CD4-positive, alpha-beta T cell treated with Interleukin-15 for 4 hours (primary cell): Measurements from ENCODE around the gene ZC3H14.
A peak's percentile ranks its signal among the peaks of the same experiment; 100 is the strongest.

Experiments
- DNase-seq: peaks from one replicate; pipeline ENCODE4 v3.0.0-alpha.2; 2020; ENCODE audit warnings: low spot score

The ZC3H14 gene

GRCh38 chr14:88604212-88604611, 41.4 kb downstream of the ZC3H14 start:
- DNase-seq: no peak

GRCh38 chr14:88605594-88605993, 42.8 kb downstream of the ZC3H14 start:
- no peak for DNase-seq

GRCh38 chr14:88607829-88608228, 45.0 kb downstream of the ZC3H14 start:
- DNase-seq: no peak

GRCh38 chr14:88611878-88612277, 49.0 kb downstream of the ZC3H14 start:
- DNase-seq: no peak

GRCh38 chr14:88612981-88613380, 50.1 kb downstream of the ZC3H14 start:
- no peak for DNase-seq

- DNase-seq: no peak
Observed at GRCh38 chr14:88613552-88614010, 50.7 kb downstream of the ZC3H14 start.

GRCh38 chr14:88614218-88614907, 51.5 kb downstream of the ZC3H14 start:
- DNase-seq: no peak

- no peak for DNase-seq
Observed at GRCh38 chr14:88616697-88617096, 53.9 kb downstream of the ZC3H14 start.

- DNase-seq: no peak
Observed at GRCh38 chr14:88617479-88617878, 54.6 kb downstream of the ZC3H14 start.

- DNase-seq: no peak
Observed at GRCh38 chr14:88618476-88618875, 55.6 kb downstream of the ZC3H14 start.

GRCh38 chr14:88621100-88621499, 58.3 kb downstream of the ZC3H14 start:
- no peak for DNase-seq

- no peak for DNase-seq
Observed at GRCh38 chr14:88625671-88626070, 62.8 kb downstream of the ZC3H14 start.

- DNase-seq: no peak
Observed at GRCh38 chr14:88628033-88628432, 65.2 kb downstream of the ZC3H14 start.

- no peak for DNase-seq
Observed at GRCh38 chr14:88628462-88628861, 65.6 kb downstream of the ZC3H14 start.

GRCh38 chr14:88630565-88630964, 67.7 kb downstream of the ZC3H14 start:
- no peak for DNase-seq

GRCh38 chr14:88631091-88631490, 68.3 kb downstream of the ZC3H14 start:
- DNase-seq: no peak

GRCh38 chr14:88632512-88632911, 69.7 kb downstream of the ZC3H14 start:
- no peak for DNase-seq

- no peak for DNase-seq
Observed at GRCh38 chr14:88639221-88639620, 76.4 kb downstream of the ZC3H14 start.

GRCh38 chr14:88660056-88660455, 97.2 kb downstream of the ZC3H14 start:
- DNase-seq: no peak

- DNase-seq: peak; percentile 65
Observed at GRCh38 chr14:88667555-88668273, 104.9 kb downstream of the ZC3H14 start.

- DNase-seq: no peak
Observed at GRCh38 chr14:88668448-88669116, 105.7 kb downstream of the ZC3H14 start.

- DNase-seq: no peak
Observed at GRCh38 chr14:88669346-88669745, 106.5 kb downstream of the ZC3H14 start.
